GM23338 (cell line): ENCODE data around the gene FRY.

ENCODE experiments used
- CREB1 ChIP-seq: fragments of 250-450 bp; sonication (Bioruptor Pico); IDR thresholded peaks from 2 replicates; pipeline ENCODE4 v1.5.0; 2020; ENCODE audit warnings: low read depth, mild to moderate bottlenecking, moderate library complexity
- CTCF ChIP-seq, 2 experiments: fragments of 200-600 bp in 1 of 2; sonication (generic) in 1 of 2; conservative IDR thresholded peaks; 2 replicates each; pipeline versions ENCODE4 v1.5.1 to v1.6.1; 2016 to 2017; ENCODE audit warnings: antibody characterized with exemption in 2 of 2, low read depth in 2 of 2, mild to moderate bottlenecking in 2 of 2, moderate library complexity in 1 of 2
- ETS1 ChIP-seq: IDR thresholded peaks from 2 replicates; pipeline ENCODE4 v1.6.1; 2016; ENCODE audit warnings: antibody characterized with exemption
- EZH2 ChIP-seq: fragments of 200-600 bp; sonication (generic); IDR thresholded peaks from one replicate; pipeline ENCODE4 v1.8.0; 2017; ENCODE audit warnings: antibody characterized with exemption, mild to moderate bottlenecking, low read depth; ENCODE audit not compliant: unreplicated experiment
- EZH2phosphoT487 ChIP-seq: fragments of 200-600 bp; sonication (generic); IDR thresholded peaks from one replicate; pipeline ENCODE4 v1.8.1; 2018; ENCODE audit warnings: antibody characterized with exemption; ENCODE audit not compliant: unreplicated experiment
- JUNB ChIP-seq: IDR thresholded peaks from one replicate; pipeline ENCODE4 v1.6.1; 2016; ENCODE audit warnings: antibody characterized with exemption; ENCODE audit not compliant: unreplicated experiment
- NANOG ChIP-seq: IDR thresholded peaks from 2 replicates; pipeline ENCODE4 v1.6.1; 2016; ENCODE audit warnings: antibody characterized with exemption, borderline replicate concordance
- POLR2AphosphoS5 ChIP-seq: IDR thresholded peaks from 2 replicates; pipeline ENCODE4 v1.6.1; 2016; ENCODE audit warnings: antibody characterized with exemption, low read depth
- STAT1 ChIP-seq: IDR thresholded peaks from one replicate; pipeline ENCODE4 v1.6.1; 2016; ENCODE audit warnings: antibody characterized with exemption; ENCODE audit not compliant: unreplicated experiment
- ZNF331 ChIP-seq: fragments of 250-450 bp; sonication (Bioruptor Pico); IDR thresholded peaks from 2 replicates; pipeline ENCODE4 v1.5.0; 2020; ENCODE audit warnings: low read depth, mild to moderate bottlenecking, moderate library complexity
- TF ChIP-seq, protein P1 (sequence below): IDR thresholded peaks from one replicate; pipeline ENCODE4 v1.6.1; 2018; ENCODE audit warnings: antibody characterized with exemption; ENCODE audit not compliant: unreplicated experiment

DNA sequence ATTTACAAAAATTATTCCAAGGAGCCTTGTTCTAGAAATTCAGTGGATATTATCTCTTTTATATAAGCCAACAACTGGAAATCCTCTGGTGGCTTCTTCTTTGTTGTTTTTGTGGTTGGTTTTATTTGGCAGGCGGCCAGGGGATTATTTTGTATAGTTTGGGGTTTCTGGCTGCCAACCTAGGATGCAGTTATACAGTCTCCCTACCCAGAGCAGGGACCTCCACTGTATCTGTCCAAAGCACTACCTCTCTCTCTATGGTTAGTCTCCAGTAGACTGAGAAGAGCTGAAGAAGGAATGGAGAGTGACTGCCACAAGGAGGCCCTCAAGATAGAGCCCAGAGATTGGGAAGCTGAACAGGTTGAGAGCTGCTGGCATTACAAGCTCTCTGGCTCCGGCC is 203.3 kb downstream of the FRY start:
- TF ChIP-seq CTCF (conservative IDR thresholded peaks at IDR 0.05; ENCODE audit: low read depth in 2 of 2) (no peak), POLR2AphosphoS5 (no peak), EZH2 (no peak), EZH2phosphoT487 (no peak), ZNF331 (CRISPR knock-in tag) (no peak), CREB1 (CRISPR knock-in tag) (no peak), ETS1 (no peak), JUNB (no peak), STAT1 (no peak), NANOG (no peak)
- TF ChIP-seq, protein P1, sequence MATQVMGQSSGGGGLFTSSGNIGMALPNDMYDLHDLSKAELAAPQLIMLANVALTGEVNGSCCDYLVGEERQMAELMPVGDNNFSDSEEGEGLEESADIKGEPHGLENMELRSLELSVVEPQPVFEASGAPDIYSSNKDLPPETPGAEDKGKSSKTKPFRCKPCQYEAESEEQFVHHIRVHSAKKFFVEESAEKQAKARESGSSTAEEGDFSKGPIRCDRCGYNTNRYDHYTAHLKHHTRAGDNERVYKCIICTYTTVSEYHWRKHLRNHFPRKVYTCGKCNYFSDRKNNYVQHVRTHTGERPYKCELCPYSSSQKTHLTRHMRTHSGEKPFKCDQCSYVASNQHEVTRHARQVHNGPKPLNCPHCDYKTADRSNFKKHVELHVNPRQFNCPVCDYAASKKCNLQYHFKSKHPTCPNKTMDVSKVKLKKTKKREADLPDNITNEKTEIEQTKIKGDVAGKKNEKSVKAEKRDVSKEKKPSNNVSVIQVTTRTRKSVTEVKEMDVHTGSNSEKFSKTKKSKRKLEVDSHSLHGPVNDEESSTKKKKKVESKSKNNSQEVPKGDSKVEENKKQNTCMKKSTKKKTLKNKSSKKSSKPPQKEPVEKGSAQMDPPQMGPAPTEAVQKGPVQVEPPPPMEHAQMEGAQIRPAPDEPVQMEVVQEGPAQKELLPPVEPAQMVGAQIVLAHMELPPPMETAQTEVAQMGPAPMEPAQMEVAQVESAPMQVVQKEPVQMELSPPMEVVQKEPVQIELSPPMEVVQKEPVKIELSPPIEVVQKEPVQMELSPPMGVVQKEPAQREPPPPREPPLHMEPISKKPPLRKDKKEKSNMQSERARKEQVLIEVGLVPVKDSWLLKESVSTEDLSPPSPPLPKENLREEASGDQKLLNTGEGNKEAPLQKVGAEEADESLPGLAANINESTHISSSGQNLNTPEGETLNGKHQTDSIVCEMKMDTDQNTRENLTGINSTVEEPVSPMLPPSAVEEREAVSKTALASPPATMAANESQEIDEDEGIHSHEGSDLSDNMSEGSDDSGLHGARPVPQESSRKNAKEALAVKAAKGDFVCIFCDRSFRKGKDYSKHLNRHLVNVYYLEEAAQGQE, result no peak
